Smooth muscle cell (in vitro differentiated cells): ENCODE measurements around the gene HIPK2. TPM values are rescaled to one million over a fixed set of nuclear protein-coding genes. Genes with fewer than 3 reads are reported as not detected.

Source experiments
- DNase-seq: peaks from one replicate; lab custom pipeline; 2025; ENCODE audit not compliant: unreplicated experiment; lab: John Stamatoyannopoulos, UW
- H2AFZ ChIP-seq: fragments of 200-600 bp; sonication (generic); 2 replicates; pipeline ENCODE4 v1.6.0; 2016; ENCODE audit warnings: antibody characterized with exemption, low read depth, mild to moderate bottlenecking
- H3F3A ChIP-seq: fragments of 200-600 bp; sonication (generic); 2 replicates; pipeline ENCODE4 v1.6.0; 2017; ENCODE audit warnings: antibody characterized with exemption, low read depth
- H3K27ac ChIP-seq: fragments of 200-600 bp; sonication (generic); 2 replicates; pipeline ENCODE4 v1.5.1; 2016; ENCODE audit warnings: low read depth, mild to moderate bottlenecking
- H3K27me3 ChIP-seq: fragments of 200-600 bp; sonication (generic); 2 replicates; pipeline ENCODE4 v1.6.1; 2016; ENCODE audit warnings: low read depth, mild to moderate bottlenecking
- H3K36me3 ChIP-seq: fragments of 200-600 bp; sonication (generic); 2 replicates; pipeline ENCODE4 v1.5.1; 2016; ENCODE audit warnings: low read depth
- H3K4me1 ChIP-seq: fragments of 200-600 bp; sonication (generic); 2 replicates; pipeline ENCODE4 v1.5.1; 2016; ENCODE audit warnings: low read depth
- H3K4me2 ChIP-seq: fragments of 200-600 bp; sonication (generic); 2 replicates; pipeline ENCODE4 v1.6.0; 2016; ENCODE audit warnings: mild to moderate bottlenecking
- H3K4me3 ChIP-seq: fragments of 200-600 bp; sonication (generic); 2 replicates; pipeline ENCODE4 v1.5.1; 2016; ENCODE audit warnings: mild to moderate bottlenecking
- H3K79me2 ChIP-seq: fragments of 200-600 bp; sonication (generic); 2 replicates; pipeline ENCODE4 v1.6.0; 2016; ENCODE audit warnings: low read depth, mild to moderate bottlenecking
- H3K9ac ChIP-seq: fragments of 200-600 bp; sonication (generic); 2 replicates; pipeline ENCODE4 v1.6.0; 2016; ENCODE audit warnings: low read depth
- H3K9me3 ChIP-seq: fragments of 200-600 bp; sonication (generic); replicated peaks from 2 replicates; pipeline ENCODE4 v1.5.1; 2016; ENCODE audit warnings: low read depth
- H4K20me1 ChIP-seq: fragments of 200-600 bp; sonication (generic); 2 replicates; pipeline ENCODE4 v1.6.0; 2016; ENCODE audit warnings: low read depth
- WGBS: methylation state at CpG from one replicate; pipeline ENCODE4 v1.1.7; 2016; ENCODE audit warnings: low lambda C conversion rate; 5-methylcytosine and 5-hydroxymethylcytosine counted together
- polyA plus RNA-seq: library from polyadenylated mRNA; unstranded; fragments of >200 nt; fragmentation: Nextera tagmentation; extraction: Ambion mirVana; gene quantifications from 2 replicates; pipeline ENCODE4 v1.2.1, GENCODE V29; 2016
- total RNA-seq: library from RNA; depleted of rRNA; stranded (reverse); fragments of >200 nt; gene quantifications from 2 replicates; pipeline ENCODE4 v1.2.3, GENCODE V29; 2014
- TF ChIP-seq, protein P1 (sequence below): fragments of 200-600 bp; sonication (generic); IDR thresholded peaks from 2 replicates; pipeline ENCODE4 v1.5.1; 2017; ENCODE audit warnings: borderline replicate concordance, mild to moderate bottlenecking, antibody characterized with exemption; ENCODE audit not compliant: insufficient read depth, poor library complexity, severe bottlenecking

The HIPK2 gene
- total and polyA plus RNA-seq, 2 experiments from 2014 or later = 3.0 to 11.2 TPM

DNA sequence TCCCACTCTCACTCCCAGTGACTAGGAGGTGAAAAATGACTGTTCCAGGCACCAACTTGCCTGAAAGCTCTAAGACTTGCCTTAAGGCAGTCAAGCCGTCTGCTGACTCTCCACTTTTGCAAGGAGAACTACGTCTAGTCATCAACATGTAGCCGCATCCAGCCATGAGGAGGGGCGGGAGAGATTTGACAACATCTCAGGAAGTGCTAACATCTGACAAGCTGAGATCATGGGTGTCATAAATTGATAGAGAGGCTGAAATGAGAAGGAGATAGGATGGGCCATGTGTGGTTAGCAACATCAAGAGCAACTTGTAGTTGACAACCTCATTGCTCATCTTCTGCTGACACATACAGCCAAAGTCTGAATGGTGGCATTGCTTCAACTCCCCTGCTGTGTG, 42.3 kb upstream of the HIPK2 start:
- Histone ChIP-seq H2AFZ (no peak overlapping the region), H3K4me3 (no peak overlapping the region), H3K36me3 (no peaks in the 10 kb centered on the region), H3K9me3 (no peaks in the 10 kb centered on the region), H3F3A (peaks cover under 1% of the 10 kb centered on the region), H3K27ac (no peak overlapping the region), H4K20me1 (no peaks in the 10 kb centered on the region), H3K79me2 (no peaks in the 10 kb centered on the region), H3K4me2 (no peak overlapping the region), H3K4me1 (no peaks in the 10 kb centered on the region), H3K27me3 (no peaks in the 10 kb centered on the region), H3K9ac (no peak overlapping the region)
- WGBS = 82% methylated on average over 4 of the region's 4 CpGs
- DNase-seq = no peak
- TF ChIP-seq, protein P1, sequence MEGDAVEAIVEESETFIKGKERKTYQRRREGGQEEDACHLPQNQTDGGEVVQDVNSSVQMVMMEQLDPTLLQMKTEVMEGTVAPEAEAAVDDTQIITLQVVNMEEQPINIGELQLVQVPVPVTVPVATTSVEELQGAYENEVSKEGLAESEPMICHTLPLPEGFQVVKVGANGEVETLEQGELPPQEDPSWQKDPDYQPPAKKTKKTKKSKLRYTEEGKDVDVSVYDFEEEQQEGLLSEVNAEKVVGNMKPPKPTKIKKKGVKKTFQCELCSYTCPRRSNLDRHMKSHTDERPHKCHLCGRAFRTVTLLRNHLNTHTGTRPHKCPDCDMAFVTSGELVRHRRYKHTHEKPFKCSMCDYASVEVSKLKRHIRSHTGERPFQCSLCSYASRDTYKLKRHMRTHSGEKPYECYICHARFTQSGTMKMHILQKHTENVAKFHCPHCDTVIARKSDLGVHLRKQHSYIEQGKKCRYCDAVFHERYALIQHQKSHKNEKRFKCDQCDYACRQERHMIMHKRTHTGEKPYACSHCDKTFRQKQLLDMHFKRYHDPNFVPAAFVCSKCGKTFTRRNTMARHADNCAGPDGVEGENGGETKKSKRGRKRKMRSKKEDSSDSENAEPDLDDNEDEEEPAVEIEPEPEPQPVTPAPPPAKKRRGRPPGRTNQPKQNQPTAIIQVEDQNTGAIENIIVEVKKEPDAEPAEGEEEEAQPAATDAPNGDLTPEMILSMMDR = no peak

DNA sequence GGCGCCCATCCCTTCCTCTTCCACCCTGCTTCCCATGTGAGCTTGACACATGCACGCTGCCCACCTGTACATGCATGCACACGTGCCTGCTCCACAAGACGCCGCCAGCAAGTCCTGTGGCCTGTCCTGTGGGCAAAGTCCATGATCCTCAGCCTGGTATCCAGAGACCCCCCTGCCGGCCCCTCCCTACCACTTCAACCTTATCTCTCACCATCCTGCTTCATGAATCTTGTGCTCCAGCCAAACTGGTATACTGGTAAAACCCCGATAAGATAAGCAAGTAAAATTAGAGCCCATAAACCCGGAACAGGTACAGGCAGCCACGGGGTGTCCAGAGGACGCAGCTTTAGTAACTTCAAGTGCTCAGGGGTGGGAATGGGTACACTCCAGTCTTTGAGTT, 39.5 kb upstream of the HIPK2 start:
- no peaks in the 10 kb centered on the region for H3K4me1 ChIP-seq
- H3K4me3 ChIP-seq = no peak overlapping the region
- DNase-seq = no peak
- no peaks in the 10 kb centered on the region for H4K20me1 ChIP-seq
- no peak overlapping the region for H3K27ac ChIP-seq
- no peak overlapping the region for H2AFZ ChIP-seq
- TF ChIP-seq, protein P1 = no peak
- no peaks in the 10 kb centered on the region for H3K36me3 ChIP-seq
- WGBS = 95% methylated on average over 10 of the region's 10 CpGs
- no peaks in the 10 kb centered on the region for H3K9me3 ChIP-seq
- no peaks in the 10 kb centered on the region for H3K79me2 ChIP-seq
- no peak overlapping the region for H3K4me2 ChIP-seq
- no peaks in the 10 kb centered on the region for H3F3A ChIP-seq
- no peaks in the 10 kb centered on the region for H3K27me3 ChIP-seq
- no peak overlapping the region for H3K9ac ChIP-seq

DNA sequence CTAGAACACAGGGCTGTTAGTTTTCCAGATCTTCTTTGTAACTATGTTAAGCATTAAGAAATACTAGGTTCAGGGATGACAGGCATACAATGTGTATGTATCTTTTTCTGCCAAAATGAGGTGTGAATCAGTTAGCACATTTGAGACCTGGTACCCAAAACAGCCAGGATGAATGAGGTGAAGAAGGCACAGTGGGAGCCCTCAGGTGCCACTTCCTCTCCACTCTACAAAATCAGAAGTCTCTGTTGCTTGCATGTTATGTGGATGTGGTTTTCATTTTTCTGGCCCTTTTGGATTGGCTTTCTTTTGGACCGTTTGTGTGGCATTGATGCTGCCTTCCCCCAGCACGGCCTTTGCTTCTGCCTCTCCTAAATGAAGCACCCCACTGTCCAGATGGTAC, 35.9 kb upstream of the HIPK2 start:
- Histone ChIP-seq H3F3A (no peaks in the 10 kb centered on the region), H3K27ac (no peak overlapping the region), H2AFZ (no peak overlapping the region), H3K27me3 (no peaks in the 10 kb centered on the region), H3K4me2 (no peak overlapping the region), H3K36me3 (no peaks in the 10 kb centered on the region), H3K79me2 (no peaks in the 10 kb centered on the region), H3K9me3 (no peaks in the 10 kb centered on the region), H4K20me1 (no peaks in the 10 kb centered on the region), H3K4me1 (no peaks in the 10 kb centered on the region), H3K4me3 (no peak overlapping the region), H3K9ac (no peak overlapping the region)
- WGBS = 84% methylated on average over 2 of the region's 2 CpGs
- TF ChIP-seq, protein P1 = no peak
- DNase-seq = no peak

DNA sequence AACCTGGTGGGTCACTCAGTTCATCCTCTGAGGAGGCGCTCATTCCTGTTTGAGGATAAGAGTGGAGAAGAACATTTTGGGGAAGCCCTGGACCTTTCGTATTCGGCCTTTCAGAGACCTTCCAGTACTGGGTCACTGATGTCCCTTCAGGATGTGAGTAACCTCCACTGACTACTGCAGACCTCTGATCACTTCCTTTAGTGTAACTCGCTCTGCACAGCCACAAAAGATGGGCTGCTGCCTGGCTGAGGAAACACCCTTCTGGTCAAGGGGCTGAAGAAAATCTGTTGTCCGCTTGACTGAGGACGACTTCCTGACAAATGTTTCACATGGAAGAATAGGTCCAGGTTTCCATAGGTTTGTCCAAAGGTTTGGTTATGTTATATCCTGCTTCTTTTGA, 35.4 kb upstream of the HIPK2 start:
- no peak for DNase-seq
- Histone ChIP-seq H2AFZ (no peak overlapping the region), H3K27ac (no peak overlapping the region), H3K4me2 (no peak overlapping the region), H4K20me1 (no peaks in the 10 kb centered on the region), H3K4me1 (no peaks in the 10 kb centered on the region), H3K9me3 (no peaks in the 10 kb centered on the region), H3K4me3 (no peak overlapping the region), H3F3A (no peaks in the 10 kb centered on the region), H3K36me3 (no peaks in the 10 kb centered on the region), H3K79me2 (no peaks in the 10 kb centered on the region), H3K9ac (no peak overlapping the region), H3K27me3 (no peaks in the 10 kb centered on the region)
- TF ChIP-seq, protein P1 = no peak
- WGBS = 92% methylated on average over 6 of the region's 6 CpGs
